IMR-90 (cell line): ENCODE data around the gene CTDSPL. TPM values are rescaled to one million over a fixed set of nuclear protein-coding genes. Genes with fewer than 3 reads are reported as not detected.
"Not testable (repeated sequence)": the region's sequence is repeated elsewhere in the genome, so short reads cannot be mapped to it uniquely, and the experiment has no call there.

Experiments used
- ATAC-seq: fragments of 200-7000 bp; cut with Tn5 transposase; 2 replicates; pipeline ENCODE4 v1.9.1; 2020; ENCODE audit warnings: low read depth, mild to moderate bottlenecking, moderate library complexity
- BruUV-seq: library from RNA; stranded (reverse); fragments of 400-500 nt; replicated peaks from 2 replicates; lab custom pipeline; 2021; lab: Mats Ljungman, UMichigan
- CTCF ChIA-PET: fragments of 300-600 bp; formaldehyde crosslinking; extraction: SDS; loops from one replicate; lab custom pipeline; 2021; ENCODE audit warnings: antibody characterized with exemption; lab: Yijun Ruan, JAX
- POLR2A ChIA-PET: fragments of 300-600 bp; sonication (Branson Sonifier 250); formaldehyde crosslinking; loops from one replicate; lab custom pipeline; 2022; ENCODE audit warnings: antibody characterized with exemption; ENCODE audit not compliant: unreplicated experiment; lab: Charles Lee
- DNase-seq: peaks from one replicate; pipeline ENCODE4 v3.0.0; 2013
- H2AFZ ChIP-seq: replicated peaks from 2 replicates; pipeline ENCODE3; 2013; ENCODE audit warnings: low read length, mild to moderate bottlenecking; ENCODE audit not compliant: poor library complexity
- H2AK5ac ChIP-seq: 2 replicates; pipeline ENCODE4 v1.6.1; 2013; ENCODE audit warnings: low read depth, low read length, inconsistent platforms
- H2AK9ac ChIP-seq: replicated peaks from 2 replicates; pipeline ENCODE3; 2013; ENCODE audit warnings: mild to moderate bottlenecking, low read depth, low read length, moderate library complexity; ENCODE audit not compliant: poor library complexity
- H2BK120ac ChIP-seq: 2 replicates; pipeline ENCODE4 v1.6.1; 2013; ENCODE audit warnings: low read depth, low read length, inconsistent platforms
- H2BK15ac ChIP-seq: 3 replicates; pipeline ENCODE4 v1.6.1; 2013; ENCODE audit warnings: low read depth, low read length, inconsistent platforms
- H2BK20ac ChIP-seq: 2 replicates; pipeline ENCODE4 v1.6.1; 2013; ENCODE audit warnings: low read depth, mild to moderate bottlenecking, inconsistent platforms, low read length, moderate library complexity
- H2BK5ac ChIP-seq: 2 replicates; pipeline ENCODE4 v1.6.1; 2013; ENCODE audit warnings: mild to moderate bottlenecking, low read depth, low read length, inconsistent platforms; ENCODE audit not compliant: poor library complexity, severe bottlenecking
- H3K14ac ChIP-seq: replicated peaks from 2 replicates; pipeline ENCODE4 v1.6.1; 2013; ENCODE audit warnings: low read depth, low read length, inconsistent platforms
- H3K18ac ChIP-seq: 2 replicates; pipeline ENCODE4 v1.6.1; 2013; ENCODE audit warnings: low read depth, low read length, control low read depth
- H3K23ac ChIP-seq: 2 replicates; pipeline ENCODE4 v1.6.1; 2013; ENCODE audit warnings: low read depth, low read length, inconsistent platforms
- H3K27ac ChIP-seq: 2 replicates; pipeline ENCODE4 v1.5.1; 2013; ENCODE audit warnings: mild to moderate bottlenecking, control low read depth, low read length; ENCODE audit not compliant: insufficient read depth
- H3K27me3 ChIP-seq: 2 replicates; pipeline ENCODE4 v1.6.1; 2013; ENCODE audit warnings: low read length; ENCODE audit not compliant: control insufficient read depth, insufficient read depth
- H3K36me3 ChIP-seq: 2 replicates; pipeline ENCODE4 v1.6.1; 2013; ENCODE audit warnings: low read length, mixed read lengths; ENCODE audit not compliant: control insufficient read depth, insufficient read depth
- H3K4ac ChIP-seq: 2 replicates; pipeline ENCODE4 v1.6.1; 2013; ENCODE audit warnings: low read depth, low read length, inconsistent platforms
- H3K4me1 ChIP-seq: 2 replicates; pipeline ENCODE4 v1.6.1; 2013; ENCODE audit warnings: low read length, mixed read lengths; ENCODE audit not compliant: control insufficient read depth, insufficient read depth
- H3K4me2 ChIP-seq: 2 replicates; pipeline ENCODE4 v1.6.1; 2013; ENCODE audit warnings: low read depth, mild to moderate bottlenecking, control low read depth, low read length, moderate library complexity
- H3K4me3 ChIP-seq: 2 replicates; pipeline ENCODE4 v1.5.1; 2013; ENCODE audit warnings: low read depth, mild to moderate bottlenecking, control low read depth, low read length, moderate library complexity; ENCODE audit not compliant: insufficient read depth
- H3K56ac ChIP-seq: 2 replicates; pipeline ENCODE4 v1.6.1; 2013; ENCODE audit warnings: low read length, inconsistent platforms; ENCODE audit not compliant: insufficient read depth; ENCODE audit errors: extremely low read depth
- H3K79me1 ChIP-seq, 2 experiments: 2 replicates each; pipeline ENCODE4 v1.6.1; 2013; ENCODE audit warnings: low read length in 2 of 2, inconsistent platforms in 1 of 2, low read depth in 1 of 2
- H3K9ac ChIP-seq: 2 replicates; pipeline ENCODE4 v1.6.1; 2013; ENCODE audit warnings: low read depth, low read length, control low read depth
- H3K9me1 ChIP-seq: 2 replicates; pipeline ENCODE4 v1.6.1; 2013; ENCODE audit warnings: low read length, inconsistent platforms; ENCODE audit not compliant: insufficient read depth
- H3K9me3 ChIP-seq: 2 replicates; pipeline ENCODE4 v1.6.1; 2013; ENCODE audit warnings: low read length; ENCODE audit not compliant: control insufficient read depth, insufficient read depth
- H4K20me1 ChIP-seq: 2 replicates; pipeline ENCODE4 v1.6.1; 2013; ENCODE audit warnings: low read length, inconsistent platforms; ENCODE audit not compliant: insufficient read depth
- H4K5ac ChIP-seq: 2 replicates; pipeline ENCODE4 v1.6.1; 2013; ENCODE audit warnings: mild to moderate bottlenecking, low read depth, low read length, control low read depth
- H4K8ac ChIP-seq, 2 experiments: 2 replicates each; pipeline ENCODE4 v1.6.1; 2013; ENCODE audit warnings: low read depth in 2 of 2, low read length in 2 of 2, control low read depth in 1 of 2, inconsistent platforms in 1 of 2
- H4K91ac ChIP-seq: 2 replicates; pipeline ENCODE4 v1.6.1; 2013; ENCODE audit warnings: low read depth, low read length, inconsistent platforms; ENCODE audit not compliant: insufficient read depth
- WGBS, 2 experiments: methylation state at CpG; one replicate each; pipeline versions ENCODE4 v1.1.5 to v1.1.7; 2013; ENCODE audit warnings: missing lambda C conversion rate in 2 of 2; ENCODE audit not compliant: insufficient read length in 1 of 2; ENCODE audit errors: extremely low coverage in 2 of 2; 5-methylcytosine and 5-hydroxymethylcytosine counted together
- dilution Hi-C: fragments of 300-500 bp; cut with HindIII; formaldehyde crosslinking; loops from one replicate; pipeline ENCODE4 v1.14.3; 2018; ENCODE audit warnings: low sequenced_read_pairs; ENCODE audit not compliant: unreplicated experiment
- in situ Hi-C: fragments of 300-500 bp; cut with MboI; formaldehyde crosslinking; loops from 3 replicates; pipeline ENCODE4 v1.14.3; 2019; ENCODE audit warnings: low sequenced_read_pairs, inconsistent platforms, mixed read lengths
- intact Hi-C: fragments of 100-400 bp; cut with micrococcal nuclease; formaldehyde crosslinking; loops from 2 replicates; pipeline ENCODE4 v1.10.0; 2022
- polyA plus RNA-seq, 3 experiments: library from polyadenylated mRNA; depleted of rRNA; stranded (reverse); fragments of >200 nt; gene quantifications; 2 replicates each; pipeline ENCODE4 v1.2.3, GENCODE V29; 2012; ENCODE audit warnings: low replicate concordance in 1 of 3
- total RNA-seq: library from RNA; depleted of rRNA; stranded (reverse); fragments of >200 nt; gene quantifications from 2 replicates; pipeline ENCODE4 v1.2.3, GENCODE V29; 2012

CTDSPL gene
- total and polyA plus RNA-seq, 2 of the 4 experiments (the other 2 are of a cell fraction) = 24.5 to 29.0 TPM

GRCh38 chr3:37972056-37972455, 110.4 kb downstream of the CTDSPL start:
- H3K4me2 ChIP-seq, H2AFZ ChIP-seq, H3K9ac ChIP-seq, POLR2A ChIA-PET, in situ Hi-C loops, ATAC-seq, H2BK5ac ChIP-seq, H3K4me3 ChIP-seq, CTCF ChIA-PET, H3K4ac ChIP-seq, H4K91ac ChIP-seq, H3K56ac ChIP-seq, H3K18ac ChIP-seq, H2AK9ac ChIP-seq, H2BK120ac ChIP-seq, H3K27me3 ChIP-seq, BruUV-seq, H3K23ac ChIP-seq, dilution Hi-C loops, H2BK20ac ChIP-seq, intact Hi-C loops, H3K14ac ChIP-seq, H2BK15ac ChIP-seq, H4K5ac ChIP-seq, H3K4me1 ChIP-seq, DNase-seq, H4K20me1 ChIP-seq, H4K8ac ChIP-seq, H3K9me3 ChIP-seq, H2AK5ac ChIP-seq, H3K27ac ChIP-seq: not testable (repeated sequence)
- Histone ChIP-seq H3K36me3 (peaks cover 39% of the 10 kb centered on the region), H3K79me1 (peaks cover 2 to 14% of the 10 kb centered on the region in 2 experiments; a peak in 2 of 4 replicates), H3K9me1 (peaks cover 22% of the 10 kb centered on the region)
- WGBS, 2 experiments = 100% methylated on average over 4 of the region's 8 CpGs; no CpG with 5 or more reads in 1 of the 2 experiments
